Gastrocnemius medialis (tissue), 4 donors: ENCODE measurements around the gene NDUFA8.

Experiments used
- POLR2A ChIP-seq, 2 donors: fragments of 450-650 bp; IDR thresholded peaks; one replicate each; pipeline ENCODE4 v1.6.1; 2017; ENCODE audit warnings: antibody characterized with exemption in 2 of 2, mild to moderate bottlenecking in 2 of 2, moderate library complexity in 2 of 2
- TF ChIP-seq, protein P1 (sequence below), 5 experiments: fragments of 450-650 bp in 3 of 5; fragments of 200-600 bp in 2 of 5; sonication (generic) in 2 of 5; IDR thresholded peaks in 4 of 5; conservative IDR thresholded peaks in 1 of 5; 1 replicate in 4 of 5; 2 replicates in 1 of 5; pipeline ENCODE4 v1.5.1; 2016 to 2019; ENCODE audit warnings: antibody characterized with exemption in 5 of 5, mild to moderate bottlenecking in 3 of 5, moderate library complexity in 3 of 5

DNA sequence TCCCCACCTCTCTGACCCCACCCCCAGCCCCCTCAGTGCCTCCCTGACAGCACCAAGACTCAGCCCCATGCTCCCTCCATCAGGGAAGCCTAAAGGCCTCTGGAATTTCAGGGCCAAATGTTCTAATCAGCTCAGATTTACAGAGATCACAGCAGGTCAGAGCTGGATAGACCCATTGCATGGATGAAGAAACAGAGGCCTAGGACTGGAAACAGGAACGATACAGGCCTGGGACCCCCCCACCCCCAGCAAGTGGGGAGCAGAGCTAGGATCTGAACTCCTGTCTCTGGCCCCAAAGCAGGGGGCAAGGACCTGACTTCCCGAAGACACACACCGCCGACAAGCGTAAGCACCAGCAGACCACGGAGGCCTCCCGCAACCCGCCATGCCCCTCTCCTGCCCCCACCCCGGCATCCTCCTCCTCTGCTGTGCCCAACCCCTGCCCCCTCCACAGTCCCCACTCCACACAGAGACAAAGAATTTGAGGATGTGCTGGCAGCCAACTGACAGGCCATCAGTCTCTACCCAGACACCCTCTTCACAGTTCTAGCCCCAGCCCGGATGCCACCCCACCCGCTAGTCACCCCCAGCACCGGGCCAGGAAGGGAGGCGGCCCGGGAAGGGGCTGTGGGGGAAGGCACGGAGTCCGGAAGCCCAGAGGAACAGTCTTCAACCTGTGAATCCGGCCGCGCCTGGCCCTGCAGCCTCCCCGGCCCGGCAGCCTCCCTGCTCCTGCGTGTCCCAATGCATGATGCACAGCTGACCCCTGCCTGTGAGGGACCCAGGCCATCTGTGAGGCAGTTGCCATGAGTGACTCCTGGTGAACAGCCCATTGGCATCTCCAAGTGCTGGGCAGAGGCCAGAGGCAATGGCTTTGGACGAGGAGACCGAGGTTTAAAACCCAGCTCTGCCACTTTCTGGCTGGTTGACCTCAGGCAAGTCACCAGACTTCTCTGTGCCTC lies 31.3 kb downstream of the NDUFA8 start:
- TF ChIP-seq, protein P1, sequence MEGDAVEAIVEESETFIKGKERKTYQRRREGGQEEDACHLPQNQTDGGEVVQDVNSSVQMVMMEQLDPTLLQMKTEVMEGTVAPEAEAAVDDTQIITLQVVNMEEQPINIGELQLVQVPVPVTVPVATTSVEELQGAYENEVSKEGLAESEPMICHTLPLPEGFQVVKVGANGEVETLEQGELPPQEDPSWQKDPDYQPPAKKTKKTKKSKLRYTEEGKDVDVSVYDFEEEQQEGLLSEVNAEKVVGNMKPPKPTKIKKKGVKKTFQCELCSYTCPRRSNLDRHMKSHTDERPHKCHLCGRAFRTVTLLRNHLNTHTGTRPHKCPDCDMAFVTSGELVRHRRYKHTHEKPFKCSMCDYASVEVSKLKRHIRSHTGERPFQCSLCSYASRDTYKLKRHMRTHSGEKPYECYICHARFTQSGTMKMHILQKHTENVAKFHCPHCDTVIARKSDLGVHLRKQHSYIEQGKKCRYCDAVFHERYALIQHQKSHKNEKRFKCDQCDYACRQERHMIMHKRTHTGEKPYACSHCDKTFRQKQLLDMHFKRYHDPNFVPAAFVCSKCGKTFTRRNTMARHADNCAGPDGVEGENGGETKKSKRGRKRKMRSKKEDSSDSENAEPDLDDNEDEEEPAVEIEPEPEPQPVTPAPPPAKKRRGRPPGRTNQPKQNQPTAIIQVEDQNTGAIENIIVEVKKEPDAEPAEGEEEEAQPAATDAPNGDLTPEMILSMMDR (IDR thresholded peaks at IDR 0.05 in 4 of 5, conservative IDR thresholded peaks at IDR 0.05 in 1 of 5) = no peak
- no peak for TF ChIP-seq POLR2A (IDR thresholded peaks at IDR 0.05)
